Measurements from ENCODE around the gene RBM20. TPM values are rescaled to one million over a fixed set of nuclear protein-coding genes. Genes with fewer than 3 reads are reported as not detected.

Gene RBM20
- total and polyA plus RNA-seq, 2 of the 13 experiments (the other 11 are each of a cell fraction or from before 2014, with no cell fraction given), result 0.02 to 0.22 TPM

DNA sequence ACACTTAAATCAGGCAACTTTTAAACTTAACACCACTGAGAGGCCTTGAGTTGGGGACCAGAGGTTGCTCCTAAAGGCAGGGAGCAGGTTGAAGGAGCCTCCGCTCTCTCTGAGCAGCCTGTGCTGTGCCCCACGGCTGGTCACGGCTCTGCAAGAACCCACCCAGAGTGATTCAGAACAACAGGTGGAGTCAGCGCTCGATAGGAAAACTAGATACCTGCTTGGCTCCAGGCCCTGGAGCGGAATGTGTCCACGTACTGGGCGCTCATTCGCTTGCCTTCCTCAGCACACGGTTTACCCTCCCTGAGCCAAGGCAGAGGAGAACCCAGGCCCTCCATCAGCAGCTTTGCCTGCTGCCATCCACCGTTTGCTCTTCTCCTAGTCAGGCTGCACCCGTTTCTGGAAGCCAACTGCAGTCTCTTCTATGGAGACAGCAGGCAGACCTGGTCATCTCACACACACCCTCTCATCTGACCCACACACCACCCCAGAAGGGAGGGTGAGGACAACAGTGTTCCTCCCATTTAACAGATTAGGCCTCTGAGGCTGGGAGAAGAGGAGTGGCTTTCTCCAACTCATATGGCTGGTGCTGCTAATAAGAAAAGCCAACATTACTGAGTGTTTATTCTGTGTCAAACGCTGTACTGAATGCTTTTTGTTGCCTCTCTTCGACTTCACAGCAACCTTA, 189.9 kb downstream of the RBM20 start (continued):
- TF ChIP-seq, protein P1, sequence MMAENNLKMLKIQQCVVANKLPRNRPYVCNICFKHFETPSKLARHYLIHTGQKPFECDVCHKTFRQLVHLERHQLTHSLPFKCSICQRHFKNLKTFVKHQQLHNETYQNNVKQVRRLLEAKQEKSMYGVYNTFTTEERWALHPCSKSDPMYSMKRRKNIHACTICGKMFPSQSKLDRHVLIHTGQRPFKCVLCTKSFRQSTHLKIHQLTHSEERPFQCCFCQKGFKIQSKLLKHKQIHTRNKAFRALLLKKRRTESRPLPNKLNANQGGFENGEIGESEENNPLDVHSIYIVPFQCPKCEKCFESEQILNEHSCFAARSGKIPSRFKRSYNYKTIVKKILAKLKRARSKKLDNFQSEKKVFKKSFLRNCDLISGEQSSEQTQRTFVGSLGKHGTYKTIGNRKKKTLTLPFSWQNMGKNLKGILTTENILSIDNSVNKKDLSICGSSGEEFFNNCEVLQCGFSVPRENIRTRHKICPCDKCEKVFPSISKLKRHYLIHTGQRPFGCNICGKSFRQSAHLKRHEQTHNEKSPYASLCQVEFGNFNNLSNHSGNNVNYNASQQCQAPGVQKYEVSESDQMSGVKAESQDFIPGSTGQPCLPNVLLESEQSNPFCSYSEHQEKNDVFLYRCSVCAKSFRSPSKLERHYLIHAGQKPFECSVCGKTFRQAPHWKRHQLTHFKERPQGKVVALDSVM (CRISPR knock-in tag; IDR thresholded peaks at IDR 0.05), result no peak
- TF ChIP-seq MIXL1 (CRISPR knock-in tag; IDR thresholded peaks at IDR 0.05) (no peak), ZNF703 (CRISPR knock-in tag; IDR thresholded peaks at IDR 0.05; ENCODE audit: borderline replicate concordance) (no peak), NR2F6 (IDR thresholded peaks at IDR 0.05) (no peak), NR2F6 (CRISPR knock-in tag; IDR thresholded peaks at IDR 0.05) (no peak), ZBTB20 (CRISPR knock-in tag; IDR thresholded peaks at IDR 0.05; ENCODE audit: borderline replicate concordance, low read depth) (no peak), NR0B2 (CRISPR knock-in tag; IDR thresholded peaks at IDR 0.05) (no peak), ZSCAN20 (CRISPR knock-in tag; IDR thresholded peaks at IDR 0.05; ENCODE audit: borderline replicate concordance) (no peak), ZNF432 (CRISPR knock-in tag; IDR thresholded peaks at IDR 0.05; ENCODE audit: borderline replicate concordance) (no peak), MEF2D (CRISPR knock-in tag; IDR thresholded peaks at IDR 0.05) (no peak), ADNP (CRISPR knock-in tag; IDR thresholded peaks at IDR 0.05) (peak; percentile 48; the same call in 1 of the 2 replicates), ARID5B (CRISPR knock-in tag; IDR thresholded peaks at IDR 0.05) (no peak), WIZ (CRISPR knock-in tag; IDR thresholded peaks at IDR 0.05) (no peak), MYC (CRISPR knock-in tag; IDR thresholded peaks at IDR 0.05; ENCODE audit: borderline replicate concordance) (peak; percentile 24; the same call in 1 of the 2 replicates)
- TF ChIP-seq, protein P2, sequence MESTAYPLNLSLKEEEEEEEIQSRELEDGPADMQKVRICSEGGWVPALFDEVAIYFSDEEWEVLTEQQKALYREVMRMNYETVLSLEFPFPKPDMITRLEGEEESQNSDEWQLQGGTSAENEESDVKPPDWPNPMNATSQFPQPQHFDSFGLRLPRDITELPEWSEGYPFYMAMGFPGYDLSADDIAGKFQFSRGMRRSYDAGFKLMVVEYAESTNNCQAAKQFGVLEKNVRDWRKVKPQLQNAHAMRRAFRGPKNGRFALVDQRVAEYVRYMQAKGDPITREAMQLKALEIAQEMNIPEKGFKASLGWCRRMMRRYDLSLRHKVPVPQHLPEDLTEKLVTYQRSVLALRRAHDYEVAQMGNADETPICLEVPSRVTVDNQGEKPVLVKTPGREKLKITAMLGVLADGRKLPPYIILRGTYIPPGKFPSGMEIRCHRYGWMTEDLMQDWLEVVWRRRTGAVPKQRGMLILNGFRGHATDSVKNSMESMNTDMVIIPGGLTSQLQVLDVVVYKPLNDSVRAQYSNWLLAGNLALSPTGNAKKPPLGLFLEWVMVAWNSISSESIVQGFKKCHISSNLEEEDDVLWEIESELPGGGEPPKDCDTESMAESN (CRISPR knock-in tag; conservative IDR thresholded peaks at IDR 0.05), result no peak
- TF ChIP-seq, protein P3, sequence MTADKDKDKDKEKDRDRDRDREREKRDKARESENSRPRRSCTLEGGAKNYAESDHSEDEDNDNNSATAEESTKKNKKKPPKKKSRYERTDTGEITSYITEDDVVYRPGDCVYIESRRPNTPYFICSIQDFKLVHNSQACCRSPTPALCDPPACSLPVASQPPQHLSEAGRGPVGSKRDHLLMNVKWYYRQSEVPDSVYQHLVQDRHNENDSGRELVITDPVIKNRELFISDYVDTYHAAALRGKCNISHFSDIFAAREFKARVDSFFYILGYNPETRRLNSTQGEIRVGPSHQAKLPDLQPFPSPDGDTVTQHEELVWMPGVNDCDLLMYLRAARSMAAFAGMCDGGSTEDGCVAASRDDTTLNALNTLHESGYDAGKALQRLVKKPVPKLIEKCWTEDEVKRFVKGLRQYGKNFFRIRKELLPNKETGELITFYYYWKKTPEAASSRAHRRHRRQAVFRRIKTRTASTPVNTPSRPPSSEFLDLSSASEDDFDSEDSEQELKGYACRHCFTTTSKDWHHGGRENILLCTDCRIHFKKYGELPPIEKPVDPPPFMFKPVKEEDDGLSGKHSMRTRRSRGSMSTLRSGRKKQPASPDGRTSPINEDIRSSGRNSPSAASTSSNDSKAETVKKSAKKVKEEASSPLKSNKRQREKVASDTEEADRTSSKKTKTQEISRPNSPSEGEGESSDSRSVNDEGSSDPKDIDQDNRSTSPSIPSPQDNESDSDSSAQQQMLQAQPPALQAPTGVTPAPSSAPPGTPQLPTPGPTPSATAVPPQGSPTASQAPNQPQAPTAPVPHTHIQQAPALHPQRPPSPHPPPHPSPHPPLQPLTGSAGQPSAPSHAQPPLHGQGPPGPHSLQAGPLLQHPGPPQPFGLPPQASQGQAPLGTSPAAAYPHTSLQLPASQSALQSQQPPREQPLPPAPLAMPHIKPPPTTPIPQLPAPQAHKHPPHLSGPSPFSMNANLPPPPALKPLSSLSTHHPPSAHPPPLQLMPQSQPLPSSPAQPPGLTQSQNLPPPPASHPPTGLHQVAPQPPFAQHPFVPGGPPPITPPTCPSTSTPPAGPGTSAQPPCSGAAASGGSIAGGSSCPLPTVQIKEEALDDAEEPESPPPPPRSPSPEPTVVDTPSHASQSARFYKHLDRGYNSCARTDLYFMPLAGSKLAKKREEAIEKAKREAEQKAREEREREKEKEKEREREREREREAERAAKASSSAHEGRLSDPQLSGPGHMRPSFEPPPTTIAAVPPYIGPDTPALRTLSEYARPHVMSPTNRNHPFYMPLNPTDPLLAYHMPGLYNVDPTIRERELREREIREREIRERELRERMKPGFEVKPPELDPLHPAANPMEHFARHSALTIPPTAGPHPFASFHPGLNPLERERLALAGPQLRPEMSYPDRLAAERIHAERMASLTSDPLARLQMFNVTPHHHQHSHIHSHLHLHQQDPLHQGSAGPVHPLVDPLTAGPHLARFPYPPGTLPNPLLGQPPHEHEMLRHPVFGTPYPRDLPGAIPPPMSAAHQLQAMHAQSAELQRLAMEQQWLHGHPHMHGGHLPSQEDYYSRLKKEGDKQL (CRISPR knock-in tag; IDR thresholded peaks at IDR 0.05; ENCODE audit: low read depth), result no peak
